ENCODE data around the gene BBLN.

DNA sequence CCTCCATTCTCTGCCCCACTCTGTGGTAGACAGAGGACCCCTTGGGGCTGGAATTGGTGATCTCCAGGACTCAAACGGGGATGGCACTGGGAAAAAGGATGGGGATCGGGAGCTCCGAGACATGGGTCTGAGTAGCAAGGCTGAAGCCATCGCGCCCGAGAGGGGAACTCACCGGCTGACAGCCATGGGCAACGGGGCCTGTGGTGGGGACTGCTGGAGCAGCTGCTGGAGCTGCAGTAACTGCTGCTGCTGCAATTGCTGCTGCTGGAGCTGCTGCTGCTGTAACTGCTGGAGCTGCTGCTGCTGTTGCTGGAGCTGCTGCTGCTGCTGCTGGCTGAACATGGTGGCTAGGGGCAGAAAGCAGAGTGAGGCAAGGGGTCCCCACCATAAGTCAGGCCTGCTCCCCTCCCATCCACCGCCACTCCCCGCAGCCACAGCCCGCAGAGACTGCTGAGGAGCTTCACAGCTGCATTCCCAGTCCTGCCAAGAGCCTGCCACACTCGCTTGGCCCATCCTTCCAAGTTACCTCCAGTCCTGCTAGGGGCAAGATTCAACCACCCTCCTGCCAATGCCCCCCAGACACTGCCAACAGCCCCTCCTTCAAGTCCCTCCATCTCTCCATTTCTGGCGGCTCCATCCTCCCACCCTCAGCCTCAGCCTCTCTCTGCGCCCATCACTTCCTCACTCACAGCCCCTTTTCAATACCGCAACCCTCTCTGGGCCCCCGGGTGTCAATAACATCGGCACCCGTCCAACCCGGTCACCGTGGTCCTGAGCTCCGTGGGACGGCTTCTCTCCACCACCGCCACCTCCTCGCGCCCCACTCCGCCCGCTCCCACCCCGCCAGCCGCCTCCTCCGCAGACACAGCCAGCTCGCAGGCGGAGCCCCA, 30.7 kb downstream of the BBLN start:
- TF ChIP-seq, protein P1, sequence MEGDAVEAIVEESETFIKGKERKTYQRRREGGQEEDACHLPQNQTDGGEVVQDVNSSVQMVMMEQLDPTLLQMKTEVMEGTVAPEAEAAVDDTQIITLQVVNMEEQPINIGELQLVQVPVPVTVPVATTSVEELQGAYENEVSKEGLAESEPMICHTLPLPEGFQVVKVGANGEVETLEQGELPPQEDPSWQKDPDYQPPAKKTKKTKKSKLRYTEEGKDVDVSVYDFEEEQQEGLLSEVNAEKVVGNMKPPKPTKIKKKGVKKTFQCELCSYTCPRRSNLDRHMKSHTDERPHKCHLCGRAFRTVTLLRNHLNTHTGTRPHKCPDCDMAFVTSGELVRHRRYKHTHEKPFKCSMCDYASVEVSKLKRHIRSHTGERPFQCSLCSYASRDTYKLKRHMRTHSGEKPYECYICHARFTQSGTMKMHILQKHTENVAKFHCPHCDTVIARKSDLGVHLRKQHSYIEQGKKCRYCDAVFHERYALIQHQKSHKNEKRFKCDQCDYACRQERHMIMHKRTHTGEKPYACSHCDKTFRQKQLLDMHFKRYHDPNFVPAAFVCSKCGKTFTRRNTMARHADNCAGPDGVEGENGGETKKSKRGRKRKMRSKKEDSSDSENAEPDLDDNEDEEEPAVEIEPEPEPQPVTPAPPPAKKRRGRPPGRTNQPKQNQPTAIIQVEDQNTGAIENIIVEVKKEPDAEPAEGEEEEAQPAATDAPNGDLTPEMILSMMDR (conservative IDR thresholded peaks at IDR 0.05), result no peak
- no peak for TF ChIP-seq ZFX (IDR thresholded peaks at IDR 0.05)
